Cardiac fibroblast (primary cell): ENCODE data around the gene ARMC9.

Source experiments
- DNase-seq, 2 donors: peaks; one replicate each; pipeline versions ENCODE4 v3.0.0 to v3.0.0-alpha.2; 2010; ENCODE audit warnings: low read depth in 2 of 2
- H3K4me3 ChIP-seq, 2 donors: replicated peaks in 1 of 2; 1 replicate in 1 of 2; 2 replicates in 1 of 2; pipeline ENCODE4 v1.5.1; 2011; ENCODE audit warnings: low read depth in 2 of 2, low read length in 2 of 2, mild to moderate bottlenecking in 2 of 2, moderate library complexity in 1 of 2
- TF ChIP-seq, protein P1 (sequence below): IDR thresholded peaks from one replicate; pipeline ENCODE4 v1.5.1; 2011; ENCODE audit warnings: low read depth, mild to moderate bottlenecking, low read length, inconsistent platforms

ARMC9 gene

DNA sequence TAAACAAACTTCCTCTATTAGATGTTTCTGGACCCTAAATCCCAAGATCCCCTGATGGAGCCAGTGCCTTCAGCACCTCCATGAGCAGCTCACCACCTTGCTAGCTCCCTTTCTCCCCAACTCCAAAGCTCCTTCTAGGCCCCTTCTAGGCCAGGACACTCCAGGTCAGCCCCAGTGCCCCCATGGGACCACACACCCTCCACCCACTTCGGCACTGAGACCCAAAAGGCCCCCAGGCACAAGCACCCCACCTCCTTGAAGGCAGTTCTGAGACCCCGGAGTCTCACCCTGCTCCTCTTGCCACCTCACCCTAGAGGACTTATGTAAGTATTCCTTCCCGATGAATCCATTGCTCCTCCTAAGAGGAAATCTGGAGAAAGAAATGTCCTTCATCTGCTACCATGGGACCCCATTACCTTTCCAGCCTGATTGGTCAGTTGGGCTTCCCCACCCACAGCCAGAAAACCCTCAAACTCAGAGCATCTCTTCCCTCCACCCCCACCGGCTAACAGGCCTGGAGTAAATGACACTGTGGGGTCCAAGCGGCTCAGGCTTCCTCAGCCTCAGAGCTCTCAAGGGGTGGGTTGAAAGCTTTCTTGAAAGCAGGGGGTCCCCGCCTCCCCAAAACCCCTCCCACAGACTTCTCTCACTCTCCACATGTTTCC, 9.8 kb upstream of the ARMC9 start:
- TF ChIP-seq, protein P1, sequence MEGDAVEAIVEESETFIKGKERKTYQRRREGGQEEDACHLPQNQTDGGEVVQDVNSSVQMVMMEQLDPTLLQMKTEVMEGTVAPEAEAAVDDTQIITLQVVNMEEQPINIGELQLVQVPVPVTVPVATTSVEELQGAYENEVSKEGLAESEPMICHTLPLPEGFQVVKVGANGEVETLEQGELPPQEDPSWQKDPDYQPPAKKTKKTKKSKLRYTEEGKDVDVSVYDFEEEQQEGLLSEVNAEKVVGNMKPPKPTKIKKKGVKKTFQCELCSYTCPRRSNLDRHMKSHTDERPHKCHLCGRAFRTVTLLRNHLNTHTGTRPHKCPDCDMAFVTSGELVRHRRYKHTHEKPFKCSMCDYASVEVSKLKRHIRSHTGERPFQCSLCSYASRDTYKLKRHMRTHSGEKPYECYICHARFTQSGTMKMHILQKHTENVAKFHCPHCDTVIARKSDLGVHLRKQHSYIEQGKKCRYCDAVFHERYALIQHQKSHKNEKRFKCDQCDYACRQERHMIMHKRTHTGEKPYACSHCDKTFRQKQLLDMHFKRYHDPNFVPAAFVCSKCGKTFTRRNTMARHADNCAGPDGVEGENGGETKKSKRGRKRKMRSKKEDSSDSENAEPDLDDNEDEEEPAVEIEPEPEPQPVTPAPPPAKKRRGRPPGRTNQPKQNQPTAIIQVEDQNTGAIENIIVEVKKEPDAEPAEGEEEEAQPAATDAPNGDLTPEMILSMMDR: no peak
- H3K4me3 ChIP-seq: no peak overlapping the region
- no peak for DNase-seq

DNA sequence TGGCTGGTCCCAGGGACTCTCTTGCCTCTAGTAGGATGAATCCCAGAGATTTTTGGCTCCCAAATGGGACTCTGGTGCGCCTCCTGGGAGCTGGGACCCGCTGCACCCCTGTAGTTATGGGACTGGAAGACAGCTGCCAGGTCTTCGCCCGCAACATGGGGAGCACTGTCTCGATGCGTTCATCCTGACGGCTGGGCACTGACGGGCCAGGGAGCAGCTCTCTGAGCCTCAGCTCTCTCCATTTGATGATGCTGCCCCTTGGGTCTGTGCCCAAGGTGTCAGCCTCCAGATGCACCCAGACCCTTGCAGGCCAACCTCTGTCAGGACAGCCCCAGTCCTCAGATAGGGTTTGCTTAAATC, 9.3 kb upstream of the ARMC9 start:
- no peak for DNase-seq
- no peak overlapping the region for H3K4me3 ChIP-seq
- TF ChIP-seq, protein P1: no peak

DNA sequence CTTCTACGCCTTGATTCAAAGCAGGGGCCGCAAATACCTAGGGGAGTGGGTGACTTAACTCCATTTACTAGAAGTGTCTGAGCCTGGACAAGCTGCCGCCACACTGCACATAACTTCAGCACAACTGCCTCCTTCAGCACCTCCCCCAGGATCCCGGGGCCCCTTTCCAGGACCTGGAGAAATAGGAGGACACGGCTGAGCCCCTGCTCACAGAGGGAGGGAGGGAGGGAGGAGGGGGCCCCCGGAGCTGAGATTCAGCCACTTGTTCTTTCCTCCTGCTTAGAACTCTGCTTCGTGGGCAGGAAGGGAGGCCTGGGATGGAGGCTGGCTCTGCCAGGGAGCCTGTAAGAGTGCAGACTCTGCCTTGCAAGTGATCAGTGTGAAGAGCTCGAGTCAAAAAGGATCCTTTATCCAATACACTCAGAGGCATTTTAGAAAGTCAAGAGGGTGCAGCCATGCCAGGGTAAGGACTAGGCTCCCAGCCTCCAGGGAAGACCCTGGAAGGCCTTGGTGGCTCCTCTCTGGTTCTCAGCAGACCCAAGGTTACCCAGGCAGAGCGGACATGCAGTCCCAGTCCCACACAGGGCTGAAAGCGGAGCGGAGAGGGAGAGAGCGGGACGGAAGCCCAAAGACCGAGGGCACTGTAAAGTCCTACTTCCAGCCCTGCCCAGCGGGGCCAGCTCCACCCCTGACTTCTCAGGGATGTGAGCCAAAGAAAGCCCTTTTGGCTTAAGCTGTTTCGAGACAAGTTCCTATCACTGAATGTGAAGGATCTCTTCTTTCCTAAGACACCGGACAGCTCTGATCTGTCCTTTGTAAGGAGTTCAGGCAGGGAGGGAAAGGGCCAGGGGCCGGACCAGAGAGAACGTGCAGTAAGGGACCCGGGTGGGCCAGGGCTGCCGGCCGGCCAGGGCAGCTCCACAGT, 8.6 kb upstream of the ARMC9 start:
- H3K4me3 ChIP-seq: peak overlapping the region in 1 of 2 donors; percentile 26
- TF ChIP-seq, protein P1: no peak
- peak; percentile 68 to 73 for DNase-seq

- H3K4me3 ChIP-seq: peak overlapping the region in 1 of 2 donors; percentile 26
- DNase-seq: peak; percentile 59 to 71
Observed at GRCh38 chr2:231190531-231191197, 7.8 kb upstream of the ARMC9 start.

DNA sequence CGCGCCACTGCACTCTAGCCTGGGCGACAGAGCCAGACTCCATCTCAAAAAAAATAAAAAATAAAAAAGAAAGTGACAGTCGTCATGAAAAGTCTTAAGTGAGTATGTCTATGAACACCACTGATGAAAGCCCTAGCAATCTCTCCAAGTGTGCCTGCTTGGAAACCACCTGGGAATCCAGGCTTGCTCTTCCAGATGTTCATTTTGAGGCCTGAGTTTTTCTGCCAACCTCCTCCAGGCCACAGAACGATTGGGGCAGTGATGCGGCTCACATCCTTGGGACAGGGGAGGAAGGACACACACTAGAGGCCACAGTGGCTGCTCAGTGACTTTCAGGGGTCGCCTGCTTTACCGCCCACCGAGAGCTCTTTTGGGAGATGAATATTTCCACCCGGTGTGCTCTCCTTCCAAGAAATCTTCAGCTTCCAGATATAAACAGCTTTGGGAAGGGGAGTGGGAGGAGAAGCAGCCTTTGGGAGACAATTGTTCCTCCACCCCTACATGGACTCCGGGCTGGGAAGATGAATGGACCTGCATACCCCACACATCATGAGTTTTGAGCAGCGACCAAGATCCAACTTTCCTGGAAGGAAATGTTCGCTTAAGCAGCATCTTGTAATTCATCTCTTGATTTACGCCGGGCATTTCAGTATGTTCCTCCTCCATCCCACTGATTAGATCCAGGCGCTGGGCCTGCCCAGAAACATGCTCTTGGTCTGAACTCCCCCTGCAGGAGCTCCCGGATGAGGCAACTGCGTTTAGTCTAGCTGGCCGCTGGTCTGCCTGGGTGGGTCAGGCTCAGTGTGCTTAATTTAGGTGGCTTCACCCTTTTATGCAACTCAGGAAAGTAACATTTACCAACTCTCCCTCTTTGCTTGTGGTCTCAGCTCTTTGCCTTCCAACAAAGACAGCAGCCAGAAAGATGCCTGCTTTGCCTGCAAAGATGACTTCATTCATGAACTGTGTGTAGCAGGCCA, 6.2 kb upstream of the ARMC9 start:
- TF ChIP-seq, protein P1: peak; percentile 93
- peak; percentile 91 to 94 for DNase-seq
- no peak overlapping the region for H3K4me3 ChIP-seq

More at GRCh38 chr2:231190531-231191197, 7.8 kb upstream of the ARMC9 start:
- TF ChIP-seq, protein P1: no peak

DNA sequence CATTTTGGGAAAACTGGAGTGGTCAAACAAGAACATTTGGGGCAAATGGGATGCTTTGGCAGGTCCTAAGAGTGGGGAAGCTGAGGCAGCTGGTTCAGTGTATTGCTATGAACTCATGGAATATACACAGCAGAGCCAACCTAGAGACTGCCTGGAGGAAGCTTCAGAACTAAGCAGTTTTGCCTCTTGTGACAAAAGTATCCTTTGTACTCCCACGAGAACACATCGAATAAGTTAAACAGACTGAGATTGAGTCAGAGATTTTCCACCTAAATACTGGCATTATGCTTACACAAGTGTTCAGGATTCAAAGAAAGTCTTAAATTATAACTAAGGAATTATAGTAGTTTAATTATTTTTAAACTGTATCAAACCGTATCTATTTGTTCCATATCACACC, 5.2 kb upstream of the ARMC9 start:
- TF ChIP-seq, protein P1: no peak
- no peak overlapping the region for H3K4me3 ChIP-seq
- no peak for DNase-seq
